ENCODE data around the gene KSR2.

DNA sequence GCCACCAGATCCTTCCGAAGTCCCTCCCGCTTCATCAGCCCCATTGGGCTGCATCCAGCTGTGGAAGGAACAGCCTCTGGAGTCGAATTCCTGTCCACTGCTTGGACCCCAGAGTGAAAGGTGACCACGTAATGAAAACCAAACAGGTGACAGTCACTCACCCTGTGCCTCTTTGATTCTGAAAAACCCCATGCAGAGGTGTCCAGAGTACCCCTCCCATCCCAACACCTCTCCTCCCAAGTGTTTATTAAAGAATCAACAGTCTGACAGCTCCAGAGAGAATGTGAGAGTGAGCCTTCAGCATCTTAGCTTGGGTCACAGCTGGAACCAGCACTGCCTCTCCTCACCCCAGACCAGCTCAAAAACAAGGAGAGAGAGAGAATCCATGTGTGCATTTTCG is 428.8 kb downstream of the KSR2 start:
- TF ChIP-seq, protein P1, sequence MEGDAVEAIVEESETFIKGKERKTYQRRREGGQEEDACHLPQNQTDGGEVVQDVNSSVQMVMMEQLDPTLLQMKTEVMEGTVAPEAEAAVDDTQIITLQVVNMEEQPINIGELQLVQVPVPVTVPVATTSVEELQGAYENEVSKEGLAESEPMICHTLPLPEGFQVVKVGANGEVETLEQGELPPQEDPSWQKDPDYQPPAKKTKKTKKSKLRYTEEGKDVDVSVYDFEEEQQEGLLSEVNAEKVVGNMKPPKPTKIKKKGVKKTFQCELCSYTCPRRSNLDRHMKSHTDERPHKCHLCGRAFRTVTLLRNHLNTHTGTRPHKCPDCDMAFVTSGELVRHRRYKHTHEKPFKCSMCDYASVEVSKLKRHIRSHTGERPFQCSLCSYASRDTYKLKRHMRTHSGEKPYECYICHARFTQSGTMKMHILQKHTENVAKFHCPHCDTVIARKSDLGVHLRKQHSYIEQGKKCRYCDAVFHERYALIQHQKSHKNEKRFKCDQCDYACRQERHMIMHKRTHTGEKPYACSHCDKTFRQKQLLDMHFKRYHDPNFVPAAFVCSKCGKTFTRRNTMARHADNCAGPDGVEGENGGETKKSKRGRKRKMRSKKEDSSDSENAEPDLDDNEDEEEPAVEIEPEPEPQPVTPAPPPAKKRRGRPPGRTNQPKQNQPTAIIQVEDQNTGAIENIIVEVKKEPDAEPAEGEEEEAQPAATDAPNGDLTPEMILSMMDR (IDR thresholded peaks at IDR 0.05 in 2 of 3, conservative IDR thresholded peaks at IDR 0.05 in 1 of 3; ENCODE audit: control insufficient read depth in 2 of 3, extremely low read depth in 1 of 3, insufficient read depth in 1 of 3, low read depth in 3 of 3, low read length in 3 of 3): no peak
- TF ChIP-seq, protein P2, sequence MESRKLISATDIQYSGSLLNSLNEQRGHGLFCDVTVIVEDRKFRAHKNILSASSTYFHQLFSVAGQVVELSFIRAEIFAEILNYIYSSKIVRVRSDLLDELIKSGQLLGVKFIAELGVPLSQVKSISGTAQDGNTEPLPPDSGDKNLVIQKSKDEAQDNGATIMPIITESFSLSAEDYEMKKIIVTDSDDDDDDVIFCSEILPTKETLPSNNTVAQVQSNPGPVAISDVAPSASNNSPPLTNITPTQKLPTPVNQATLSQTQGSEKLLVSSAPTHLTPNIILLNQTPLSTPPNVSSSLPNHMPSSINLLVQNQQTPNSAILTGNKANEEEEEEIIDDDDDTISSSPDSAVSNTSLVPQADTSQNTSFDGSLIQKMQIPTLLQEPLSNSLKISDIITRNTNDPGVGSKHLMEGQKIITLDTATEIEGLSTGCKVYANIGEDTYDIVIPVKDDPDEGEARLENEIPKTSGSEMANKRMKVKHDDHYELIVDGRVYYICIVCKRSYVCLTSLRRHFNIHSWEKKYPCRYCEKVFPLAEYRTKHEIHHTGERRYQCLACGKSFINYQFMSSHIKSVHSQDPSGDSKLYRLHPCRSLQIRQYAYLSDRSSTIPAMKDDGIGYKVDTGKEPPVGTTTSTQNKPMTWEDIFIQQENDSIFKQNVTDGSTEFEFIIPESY (IDR thresholded peaks at IDR 0.05): no peak
- TF ChIP-seq, protein P3, sequence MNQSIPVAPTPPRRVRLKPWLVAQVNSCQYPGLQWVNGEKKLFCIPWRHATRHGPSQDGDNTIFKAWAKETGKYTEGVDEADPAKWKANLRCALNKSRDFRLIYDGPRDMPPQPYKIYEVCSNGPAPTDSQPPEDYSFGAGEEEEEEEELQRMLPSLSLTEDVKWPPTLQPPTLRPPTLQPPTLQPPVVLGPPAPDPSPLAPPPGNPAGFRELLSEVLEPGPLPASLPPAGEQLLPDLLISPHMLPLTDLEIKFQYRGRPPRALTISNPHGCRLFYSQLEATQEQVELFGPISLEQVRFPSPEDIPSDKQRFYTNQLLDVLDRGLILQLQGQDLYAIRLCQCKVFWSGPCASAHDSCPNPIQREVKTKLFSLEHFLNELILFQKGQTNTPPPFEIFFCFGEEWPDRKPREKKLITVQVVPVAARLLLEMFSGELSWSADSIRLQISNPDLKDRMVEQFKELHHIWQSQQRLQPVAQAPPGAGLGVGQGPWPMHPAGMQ (IDR thresholded peaks at IDR 0.05; ENCODE audit: borderline replicate concordance): no peak
- TF ChIP-seq EZH2 (IDR thresholded peaks at IDR 0.05; ENCODE audit: borderline replicate concordance, control insufficient read depth, low read depth, low read length): no peak
- TF ChIP-seq ESRRA (IDR thresholded peaks at IDR 0.05; ENCODE audit: low read length): no peak
- TF ChIP-seq ZZZ3 (IDR thresholded peaks at IDR 0.05; ENCODE audit: control insufficient read depth, insufficient read length, low read depth): no peak
- TF ChIP-seq, protein P4, sequence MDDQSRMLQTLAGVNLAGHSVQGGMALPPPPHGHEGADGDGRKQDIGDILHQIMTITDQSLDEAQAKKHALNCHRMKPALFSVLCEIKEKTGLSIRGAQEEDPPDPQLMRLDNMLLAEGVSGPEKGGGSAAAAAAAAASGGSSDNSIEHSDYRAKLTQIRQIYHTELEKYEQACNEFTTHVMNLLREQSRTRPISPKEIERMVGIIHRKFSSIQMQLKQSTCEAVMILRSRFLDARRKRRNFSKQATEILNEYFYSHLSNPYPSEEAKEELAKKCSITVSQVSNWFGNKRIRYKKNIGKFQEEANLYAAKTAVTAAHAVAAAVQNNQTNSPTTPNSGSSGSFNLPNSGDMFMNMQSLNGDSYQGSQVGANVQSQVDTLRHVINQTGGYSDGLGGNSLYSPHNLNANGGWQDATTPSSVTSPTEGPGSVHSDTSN (IDR thresholded peaks at IDR 0.05; ENCODE audit: insufficient replicate concordance, low read depth, low read length): no peak
- TF ChIP-seq TCF7 (IDR thresholded peaks at IDR 0.05; ENCODE audit: borderline replicate concordance): no peak
- no peak for TF ChIP-seq POLR2A (IDR thresholded peaks at IDR 0.05; ENCODE audit: low read depth, low read length)

All from GM12878 (cell line).